Stimulated activated CD4-positive, alpha-beta T cell treated with anti-CD3 and anti-CD28 coated beads, TNF-alpha, amount 100 ng/mL, for 4 hours (primary cell): ENCODE measurements around the gene MAGI2.

ENCODE experiments used
- DNase-seq, 3 experiments: peaks; one replicate each; pipeline ENCODE4 v3.0.0-alpha.2; 2020; ENCODE audit warnings: low read depth in 3 of 3

The MAGI2 gene

DNA sequence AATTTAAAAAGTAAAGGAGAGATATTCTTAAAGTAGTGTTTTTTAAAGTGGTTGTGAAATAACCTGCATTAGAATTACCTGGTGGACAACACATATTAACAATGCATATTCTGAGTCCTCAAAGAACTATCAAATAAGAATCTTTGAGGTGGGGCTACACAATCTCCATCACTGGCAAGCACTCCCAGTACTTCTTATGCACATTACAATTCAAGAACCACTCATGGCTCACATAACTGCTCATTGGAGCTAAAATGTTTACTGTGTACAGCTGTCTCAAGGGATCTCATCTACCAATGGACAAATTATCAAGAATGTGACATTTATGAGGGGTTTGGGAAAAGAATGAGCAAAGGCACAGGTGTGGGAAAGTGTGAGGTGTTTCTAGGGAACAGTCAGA, 962.9 kb downstream of the MAGI2 start:
- no peak for DNase-seq

DNA sequence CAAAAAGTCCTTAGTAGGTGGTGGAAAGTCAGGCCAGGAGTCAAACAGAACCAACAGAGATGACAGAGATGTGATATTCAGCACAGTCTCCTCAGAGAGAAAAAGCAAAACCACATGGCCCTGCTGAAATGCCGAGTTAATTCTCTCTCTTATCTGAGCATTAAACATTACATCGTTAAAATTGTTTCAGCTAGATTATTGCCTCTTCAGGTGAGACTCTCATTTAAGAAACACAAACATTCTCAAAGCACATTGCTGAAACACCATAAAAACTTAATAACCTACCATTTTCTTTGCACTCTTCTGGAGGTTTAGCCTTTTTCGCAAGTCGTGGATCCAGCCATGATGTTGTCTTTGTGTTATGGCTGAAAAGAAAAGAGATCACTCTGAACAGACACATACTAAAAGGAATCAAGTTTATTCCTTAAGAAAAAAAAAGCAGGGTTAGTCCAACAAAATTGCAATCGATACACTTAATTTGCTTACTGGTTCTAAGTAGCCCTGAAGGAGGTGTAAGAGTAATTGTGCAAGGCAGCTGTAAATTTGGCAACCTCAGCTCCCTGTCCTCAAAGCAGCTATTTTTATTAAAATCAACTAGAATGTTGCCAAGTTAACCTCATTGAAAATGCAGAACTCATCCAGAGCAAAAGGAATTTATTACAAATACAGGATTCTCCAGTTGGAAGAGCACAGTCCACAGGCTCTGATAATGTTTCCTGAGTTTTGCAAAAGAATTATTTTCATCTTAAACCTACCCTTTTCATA, 963.8 kb downstream of the MAGI2 start:
- no peak for DNase-seq

DNA sequence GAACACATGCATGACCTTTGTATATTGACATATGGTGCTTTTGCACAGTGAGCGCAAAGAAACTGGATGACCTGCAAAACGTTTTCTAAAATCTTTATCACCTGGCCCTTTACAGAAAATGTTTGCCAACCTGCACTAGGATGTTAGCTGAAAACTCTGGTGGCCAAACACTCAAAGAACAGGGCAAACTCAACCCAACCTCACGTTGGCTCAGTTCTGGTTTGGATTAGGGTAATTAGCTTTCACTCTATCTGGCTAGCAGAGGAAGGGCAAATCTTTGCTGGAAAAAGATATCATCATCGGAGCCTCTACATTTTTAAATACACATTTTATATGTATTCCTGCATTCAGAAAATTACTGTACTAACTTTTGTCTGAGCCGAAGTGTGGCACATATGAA, 966.0 kb downstream of the MAGI2 start:
- DNase-seq: no peak

DNA sequence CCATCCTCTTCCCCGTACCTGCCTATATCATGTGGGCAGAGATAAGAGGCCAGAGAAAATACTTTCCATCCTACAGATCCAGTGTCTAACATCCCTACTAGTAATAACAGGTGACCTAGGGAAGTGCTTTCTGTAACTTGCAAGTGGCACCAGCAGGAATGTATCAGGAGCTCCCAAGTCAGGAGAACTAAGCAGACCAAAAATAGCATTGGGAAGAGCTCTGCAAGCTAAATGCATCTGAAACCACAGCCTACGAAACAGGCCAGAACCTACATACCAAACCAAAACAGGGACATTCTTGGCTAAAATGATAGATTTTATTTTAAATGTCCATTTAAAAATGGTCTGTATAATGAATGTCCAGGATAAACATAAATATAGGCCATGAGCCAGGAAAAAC, 974.1 kb downstream of the MAGI2 start:
- DNase-seq: no peak

DNA sequence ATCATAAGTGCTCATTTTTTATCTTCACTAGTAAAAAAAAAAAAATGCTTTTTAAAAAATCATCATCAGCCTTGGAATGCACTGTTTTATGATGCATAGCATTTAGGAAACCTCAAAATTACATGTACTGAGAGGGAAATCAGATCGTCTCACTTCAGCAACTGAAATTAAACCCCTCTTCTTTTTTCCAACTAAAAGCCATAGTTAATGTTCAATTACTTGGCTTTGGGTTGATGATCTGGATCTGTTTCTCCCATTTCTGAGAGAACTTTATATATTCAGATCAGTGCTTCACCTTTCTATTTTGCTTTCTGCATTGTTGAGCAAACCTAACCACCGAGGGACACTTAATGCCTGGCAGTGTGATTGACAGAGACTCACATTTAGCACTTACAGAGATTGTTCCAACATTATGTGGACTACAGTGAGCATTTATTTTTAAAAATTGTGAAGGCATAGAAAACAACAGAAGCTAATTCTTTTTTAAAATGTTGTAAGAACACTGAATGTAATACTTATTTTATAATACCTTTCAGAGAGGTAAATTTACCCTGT, 976.5 kb downstream of the MAGI2 start:
- DNase-seq: no peak

DNA sequence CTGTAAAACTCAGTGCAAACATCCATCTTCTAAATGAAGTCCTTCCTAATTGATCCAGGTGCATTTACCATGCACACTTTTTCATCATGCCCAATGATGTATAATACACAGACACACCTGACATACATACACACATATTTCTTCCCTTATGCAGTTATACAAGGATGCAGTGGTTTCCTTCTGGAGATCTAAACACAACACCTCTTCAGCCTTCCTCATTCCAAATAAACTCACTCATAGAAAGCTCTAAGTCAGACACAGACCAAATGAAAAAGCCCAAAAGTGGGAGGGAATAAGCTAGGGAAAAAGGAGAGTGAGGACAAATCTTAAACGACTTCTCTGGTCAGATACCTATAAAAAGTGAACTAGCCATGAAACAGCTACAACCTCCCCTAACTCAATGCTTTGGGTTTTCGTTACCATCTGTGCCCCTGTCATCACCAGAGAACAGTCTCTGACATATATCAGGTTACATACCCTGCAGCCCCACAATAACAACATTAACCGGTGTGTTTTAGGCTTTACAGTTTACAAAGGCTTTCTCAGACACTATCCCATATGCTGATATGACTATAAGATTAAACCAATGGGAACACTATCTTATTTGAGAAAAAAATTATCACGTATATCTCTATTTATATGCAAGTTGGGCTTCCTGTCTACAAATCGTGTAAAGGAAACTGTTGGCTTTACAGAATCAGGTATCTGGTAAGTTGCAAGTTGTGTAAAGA, 979.7 kb downstream of the MAGI2 start:
- no peak for DNase-seq

DNA sequence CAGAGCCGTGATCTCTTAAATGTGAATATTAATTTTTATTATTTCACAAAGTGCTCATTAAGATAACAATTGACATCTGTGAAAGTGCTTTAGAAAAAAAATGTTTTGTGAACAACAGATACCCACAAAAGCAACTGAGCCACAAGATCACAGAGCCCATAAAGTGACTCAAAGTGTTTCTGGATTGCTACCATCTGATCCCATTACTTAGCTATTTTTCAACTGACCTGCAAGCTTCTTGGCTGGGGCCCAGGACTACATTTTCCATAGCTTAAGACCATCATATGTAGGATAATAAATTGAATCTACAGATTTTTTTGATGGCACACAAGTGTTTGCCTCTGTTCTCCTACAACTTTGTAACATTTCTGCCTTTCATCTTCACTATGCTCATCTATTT, 980.4 kb downstream of the MAGI2 start:
- no peak for DNase-seq

DNA sequence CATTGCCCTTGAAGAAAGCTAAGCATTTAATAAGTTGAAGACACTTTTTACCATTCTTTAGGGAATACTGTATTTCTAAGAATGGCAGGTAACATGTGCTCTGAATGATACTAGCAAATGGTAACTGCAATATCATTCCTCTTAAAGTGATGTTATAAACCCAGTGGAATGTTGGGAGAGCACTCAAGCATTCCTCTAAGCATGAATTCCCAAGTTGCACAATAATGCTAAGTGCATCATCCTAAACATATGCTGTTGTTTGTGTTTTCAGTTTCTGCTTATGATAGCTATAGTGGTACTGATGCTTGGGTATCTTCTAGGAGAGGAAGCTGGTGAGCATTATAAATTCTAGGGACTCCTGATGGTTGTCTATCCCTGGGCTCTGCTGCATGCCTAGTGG, 980.9 kb downstream of the MAGI2 start:
- DNase-seq: no peak

DNA sequence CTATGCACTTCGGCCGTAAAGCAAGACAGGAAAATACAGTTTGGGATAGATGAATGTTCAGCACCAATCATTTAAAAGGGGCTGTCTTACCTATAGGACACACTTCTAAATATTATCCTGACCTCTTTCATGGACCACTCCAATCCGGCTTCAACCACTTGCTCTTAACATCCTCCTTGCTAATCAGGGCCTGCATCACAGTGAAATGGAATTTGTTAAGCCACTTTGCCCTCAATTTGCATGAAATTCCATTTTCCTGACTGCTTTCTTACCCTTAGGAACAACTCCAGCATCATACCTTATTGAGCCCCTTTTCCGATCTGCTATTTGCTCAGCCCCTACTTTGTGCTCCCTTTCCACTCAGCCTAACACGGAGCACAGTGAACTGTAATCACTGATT, 987.6 kb downstream of the MAGI2 start:
- DNase-seq: no peak

DNA sequence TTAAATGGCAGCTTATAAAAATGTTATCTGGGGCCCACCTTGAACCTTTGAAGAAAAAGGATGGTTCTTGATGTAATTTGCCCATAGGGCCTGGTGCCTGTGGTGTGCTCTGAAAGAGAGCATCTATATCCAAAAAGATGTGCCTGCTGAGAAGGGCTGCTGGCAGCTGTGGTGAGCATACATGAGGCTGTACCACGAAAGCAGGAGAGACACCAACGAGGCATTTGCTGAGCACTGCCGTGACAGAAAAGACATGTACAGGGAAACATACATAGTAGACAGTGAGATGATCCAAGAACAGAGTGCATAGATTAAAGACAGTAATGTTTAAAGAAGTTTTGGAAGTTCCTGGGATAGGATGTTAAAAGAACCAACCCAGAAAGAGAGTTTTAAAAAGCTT, 990.4 kb downstream of the MAGI2 start:
- no peak for DNase-seq

DNA sequence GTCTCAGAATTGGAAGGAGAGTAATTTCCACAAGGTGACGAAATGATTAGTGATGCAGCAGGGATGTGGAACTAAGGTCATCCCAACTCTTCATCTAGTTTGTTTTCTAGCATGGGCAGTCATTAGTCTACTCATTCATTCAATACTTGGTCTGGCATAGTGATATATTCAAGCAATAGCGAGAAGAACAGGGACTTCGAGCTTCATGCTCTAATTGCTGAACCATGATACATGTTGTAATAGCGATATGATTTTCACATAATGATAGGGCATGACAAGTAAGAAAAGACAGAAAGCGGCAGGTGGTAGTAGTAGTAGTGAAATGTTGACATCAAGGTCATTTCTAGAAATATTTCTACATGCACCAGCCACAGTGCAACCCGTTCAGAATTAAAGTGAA, 1002.8 kb downstream of the MAGI2 start:
- no peak for DNase-seq

DNA sequence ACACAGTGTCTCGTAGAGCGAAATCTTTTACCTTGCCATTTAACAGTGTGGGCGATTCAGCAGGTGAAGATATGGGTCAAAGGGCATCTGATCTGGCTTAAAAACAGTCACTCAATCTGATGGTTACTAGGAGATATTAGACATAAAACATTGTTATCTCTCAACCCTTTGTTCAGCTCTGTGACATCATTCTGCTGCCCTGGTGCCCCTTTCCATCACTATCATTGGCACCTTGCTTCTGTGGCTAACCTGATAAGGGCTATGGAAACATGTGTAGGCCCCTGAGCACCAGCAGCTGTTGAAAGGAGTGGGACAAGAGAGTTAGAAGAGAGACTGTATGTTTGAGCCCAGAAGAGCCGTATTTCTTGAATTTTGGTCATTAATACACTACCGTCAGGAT, 1004.6 kb downstream of the MAGI2 start:
- DNase-seq: no peak

DNA sequence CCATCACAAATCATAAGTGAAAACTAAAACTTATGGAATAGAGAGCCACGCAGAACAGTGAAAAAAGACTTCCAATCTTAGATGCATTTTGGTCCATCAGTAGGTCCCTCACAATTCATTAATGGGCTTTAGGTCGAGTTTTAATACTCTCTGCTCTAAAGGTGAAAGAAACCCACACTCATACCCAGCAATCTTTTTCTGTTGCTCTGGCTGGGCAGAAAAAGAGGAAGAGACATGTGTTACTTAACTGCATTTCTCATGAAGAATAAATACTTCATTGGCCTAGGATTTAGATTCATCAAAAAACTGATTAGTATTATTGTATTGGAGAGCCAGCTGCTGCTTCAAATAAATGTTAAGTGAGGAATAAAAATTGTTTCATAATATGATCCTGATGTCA, 1009.2 kb downstream of the MAGI2 start:
- DNase-seq: no peak

DNA sequence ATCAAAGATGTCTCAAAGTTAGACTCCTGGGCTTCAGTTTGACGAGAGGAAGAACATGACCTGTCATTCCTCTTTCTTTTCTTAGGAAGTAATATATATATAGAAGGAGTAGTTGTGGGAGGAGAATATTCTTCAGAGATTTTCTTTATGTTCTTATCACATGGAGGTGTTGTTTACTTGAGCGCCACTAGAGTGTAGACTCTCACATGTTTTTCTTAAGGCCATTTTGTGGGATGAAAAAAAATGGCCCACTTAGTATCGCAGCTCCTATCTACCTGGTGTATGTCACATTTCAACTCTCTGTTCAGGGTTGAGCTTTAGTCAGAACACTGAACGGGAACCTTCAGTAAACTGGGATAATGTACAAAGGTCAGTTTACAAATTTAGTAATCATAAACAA, 1009.7 kb downstream of the MAGI2 start:
- DNase-seq: no peak

DNA sequence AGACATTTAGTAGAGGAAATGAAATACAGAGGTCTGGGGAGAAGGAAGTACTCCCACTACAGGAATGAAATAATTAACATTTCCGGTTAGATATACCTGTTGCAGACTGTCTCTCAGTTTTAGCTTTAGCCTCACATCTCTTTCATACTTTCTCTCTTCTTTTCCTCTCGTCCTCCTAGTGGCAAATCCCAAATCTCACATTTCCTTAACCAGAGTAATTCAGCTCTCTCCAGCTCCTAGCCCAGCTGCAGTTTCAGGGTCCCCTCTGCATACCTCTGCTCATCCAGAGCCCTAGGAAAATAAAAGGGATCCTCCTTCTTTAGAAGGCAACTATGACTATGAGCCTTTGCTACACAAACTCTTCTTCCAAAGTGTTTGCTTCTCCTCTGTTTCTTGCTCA, 1011.7 kb downstream of the MAGI2 start:
- DNase-seq: no peak

DNA sequence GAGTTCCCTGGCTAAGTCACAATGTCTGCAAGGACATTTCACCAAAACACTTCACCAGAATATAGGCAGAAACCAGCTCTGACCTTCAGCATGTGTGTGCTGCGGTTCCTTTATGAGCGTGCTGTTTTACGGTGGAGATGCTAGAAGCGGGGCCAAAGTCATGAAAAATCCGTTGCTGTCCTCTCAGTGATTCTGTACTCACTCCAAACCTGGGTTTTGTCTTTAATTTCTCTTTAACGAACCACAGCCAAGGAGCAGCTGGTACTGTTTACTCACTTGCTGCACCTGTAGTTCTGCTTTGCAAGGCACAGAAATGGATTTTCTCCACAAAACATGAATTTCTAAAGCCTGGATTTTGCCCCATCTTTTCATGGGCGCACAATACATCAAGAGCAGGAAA, 1015.0 kb downstream of the MAGI2 start:
- no peak for DNase-seq

DNA sequence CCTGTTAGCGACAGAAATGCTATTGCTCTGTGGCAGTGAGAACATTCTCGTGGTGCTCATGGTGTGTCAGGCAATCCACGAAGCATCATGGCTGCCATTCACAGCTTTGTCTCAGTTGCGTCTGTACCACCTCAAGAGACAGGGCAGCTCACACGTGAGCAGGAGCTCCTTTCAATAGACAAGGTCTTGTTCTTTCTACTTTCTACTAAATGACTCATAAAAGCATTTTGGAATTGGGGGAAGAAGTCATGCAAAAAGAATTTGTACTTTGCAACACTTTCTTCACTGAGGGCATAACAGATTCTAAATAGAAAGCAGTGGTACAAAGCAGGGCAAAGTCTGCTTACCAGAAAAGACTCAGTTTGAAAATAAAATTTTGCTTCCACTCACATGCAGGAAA, 1016.3 kb downstream of the MAGI2 start:
- DNase-seq: no peak

DNA sequence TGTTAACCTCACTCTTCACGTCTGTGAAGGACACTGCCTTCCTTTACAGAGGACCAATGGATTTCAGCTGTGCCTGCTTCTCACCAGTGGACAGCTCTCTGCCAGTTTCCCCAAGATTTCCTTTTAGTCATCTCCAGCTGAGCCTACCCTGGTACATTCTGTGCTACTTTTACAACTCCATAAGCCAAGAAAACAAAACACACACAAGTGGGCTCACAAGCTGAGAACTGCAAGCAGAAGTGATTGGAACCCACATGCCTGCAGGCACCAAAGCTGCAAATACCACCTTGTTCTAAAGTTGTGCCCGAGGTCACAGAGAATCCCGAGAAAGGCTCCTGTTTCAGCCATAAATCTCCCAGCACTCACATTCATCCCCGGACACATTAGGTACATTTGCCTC, 1018.1 kb downstream of the MAGI2 start:
- DNase-seq: no peak

DNA sequence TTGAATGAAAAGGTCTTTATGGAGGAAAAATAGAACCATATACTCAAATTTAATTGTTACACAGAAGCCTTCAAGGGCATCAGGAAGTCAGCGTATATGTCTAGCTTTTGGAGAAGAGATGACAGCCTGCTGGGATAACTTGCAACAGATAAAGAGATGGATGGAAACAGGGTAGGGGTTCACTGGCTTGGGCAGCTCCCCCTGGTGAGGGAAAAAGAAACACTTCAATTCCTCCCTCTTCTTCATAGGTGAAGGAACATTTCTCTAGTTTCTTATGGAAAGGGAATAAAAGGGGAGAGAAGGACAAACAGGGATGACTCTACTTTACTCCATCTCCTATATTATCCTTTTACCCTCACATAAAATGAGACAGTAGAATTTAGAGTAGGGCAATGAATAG, 1019.2 kb downstream of the MAGI2 start:
- DNase-seq: no peak

DNA sequence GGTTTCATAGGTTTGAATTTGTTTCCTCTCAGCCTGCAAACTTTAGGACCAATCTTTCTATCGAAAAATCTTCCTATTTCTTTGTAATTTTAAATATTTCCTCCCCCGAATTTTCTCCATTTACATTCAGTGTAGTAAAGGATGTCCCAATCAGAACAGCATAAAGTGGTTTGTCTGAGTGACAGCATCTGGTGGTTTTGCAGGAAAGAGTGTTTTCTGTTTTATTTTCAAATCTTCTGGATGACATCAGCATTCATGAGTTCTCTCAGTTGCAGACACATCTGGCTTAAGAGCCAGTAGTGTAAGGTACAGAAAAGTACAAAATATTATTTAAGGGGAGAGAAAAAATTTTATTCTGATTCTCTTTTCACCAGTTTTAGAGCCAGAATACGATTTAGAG, 1020.0 kb downstream of the MAGI2 start:
- no peak for DNase-seq

DNA sequence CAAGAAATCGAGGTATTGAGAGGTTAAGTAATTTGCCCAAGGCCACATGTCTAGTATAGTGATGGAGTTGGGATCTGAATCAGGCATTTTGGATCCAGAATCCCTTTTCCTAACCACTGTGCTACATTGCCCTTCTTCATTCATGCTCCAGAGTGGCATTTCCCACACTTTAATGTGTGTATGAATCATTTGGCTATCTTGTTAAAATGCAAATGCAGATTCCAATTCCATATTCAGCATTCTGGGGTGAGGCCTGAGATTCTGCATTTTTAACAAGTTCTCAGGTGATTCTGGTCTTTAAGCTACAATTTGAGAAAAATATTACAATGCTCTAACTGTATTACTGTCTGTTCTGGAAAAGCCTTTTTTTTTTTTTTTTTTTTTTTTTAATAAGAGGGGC, 1023.6 kb downstream of the MAGI2 start:
- DNase-seq: no peak

DNA sequence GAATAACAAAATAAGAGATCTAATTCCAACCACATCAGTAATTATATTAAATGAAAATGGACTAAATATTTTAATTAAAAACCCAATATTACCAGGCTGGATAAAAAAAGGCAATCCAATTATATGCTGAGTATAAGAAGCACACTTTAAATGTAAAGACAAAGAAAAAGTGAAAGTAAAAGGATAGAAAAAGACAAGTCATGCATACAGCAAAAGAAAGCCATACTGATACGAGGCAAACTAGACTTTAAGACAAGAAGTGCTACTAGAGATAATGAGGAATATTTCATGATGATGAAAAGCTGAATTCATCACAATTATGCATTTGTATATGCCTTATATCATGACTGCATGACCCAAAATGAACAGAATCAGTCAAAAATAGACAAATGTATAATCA, 1026.3 kb downstream of the MAGI2 start:
- no peak for DNase-seq

DNA sequence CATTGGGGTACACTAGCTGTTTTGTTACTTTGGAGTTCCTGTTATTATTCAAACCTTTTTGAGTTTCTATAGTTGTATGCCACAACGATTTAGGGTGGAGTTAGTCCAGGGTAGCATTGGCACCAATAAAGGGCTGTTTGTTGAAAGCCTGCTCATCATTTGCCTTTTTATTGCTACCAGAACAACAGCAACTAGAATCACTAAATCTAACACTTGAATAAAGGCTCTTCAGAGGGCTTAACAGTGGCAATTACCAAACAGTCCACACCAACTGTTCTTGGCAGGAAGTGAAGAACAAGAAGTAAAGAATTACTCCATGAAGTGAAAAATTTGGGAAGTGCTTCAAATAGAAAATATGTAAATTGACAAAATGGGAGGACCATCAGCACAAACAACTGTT, 1033.5 kb downstream of the MAGI2 start:
- DNase-seq: no peak
